HUDEP-2 (cell line): ENCODE data around the gene PA2G4.
"Not testable (repeated sequence)": the region's sequence is repeated elsewhere in the genome, so short reads cannot be mapped to it uniquely, and the experiment has no call there.

Experiments used
- DNase-seq, 76 experiments: peaks; one replicate each; lab custom pipeline; 2025; ENCODE audit not compliant: unreplicated experiment in 76 of 76; lab: John Stamatoyannopoulos, UW

PA2G4 gene

GRCh38 chr12:56104109-56104814 is at the start of gene PA2G4:
Gene PA2G4 (plus strand): TSS chr12:56104559. CDS start chr12:56104738, 179 bp downstream.
- DNase-seq: peak in 75 of 76 experiments; percentile 57 to 99 (median 97)

GRCh38 chr12:56059964-56060363 is 44.4 kb upstream of the PA2G4 start:
- DNase-seq: not testable (repeated sequence)

DNA sequence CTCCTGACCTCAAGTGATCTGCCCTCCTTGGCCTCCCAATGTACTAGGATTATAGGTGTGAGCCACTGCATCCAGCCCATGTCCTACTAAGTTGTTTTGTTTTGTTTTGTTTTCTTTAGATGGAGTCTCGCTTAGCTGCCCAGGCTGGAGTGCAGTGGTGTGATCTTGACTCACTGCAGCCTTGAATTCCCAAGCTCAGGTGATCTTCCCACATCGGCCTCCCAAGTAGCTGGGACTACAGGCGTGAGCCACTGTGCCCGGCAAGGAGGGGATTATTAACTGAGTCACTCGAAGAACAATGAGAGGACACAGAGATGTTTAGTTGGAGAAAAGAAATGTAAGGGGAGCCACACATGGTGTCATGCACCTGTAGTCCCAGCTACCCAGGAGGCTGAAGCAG is 42.4 kb upstream of the PA2G4 start:
- no peak for DNase-seq

- no peak for DNase-seq
Observed at GRCh38 chr12:56062996-56063395, 41.4 kb upstream of the PA2G4 start.

DNA sequence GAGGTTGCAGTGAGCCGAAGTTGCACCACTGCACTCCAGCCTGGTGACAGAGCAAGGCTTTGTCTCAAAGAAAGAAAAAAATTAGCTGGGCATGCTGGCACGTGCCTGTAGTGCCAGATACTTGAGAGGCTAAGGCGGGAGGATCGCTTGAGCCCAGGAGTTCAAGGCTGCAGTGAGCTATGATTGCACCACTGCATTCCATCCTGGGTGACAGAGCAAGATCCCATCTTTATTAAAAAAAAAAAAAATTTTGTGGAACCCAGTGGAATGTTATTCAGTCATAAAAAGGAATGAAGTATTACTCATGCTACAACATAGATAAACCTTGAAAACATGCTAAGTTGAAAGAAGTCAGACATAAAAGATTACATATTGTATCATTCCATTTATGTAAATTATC is 32.7 kb upstream of the PA2G4 start:
- DNase-seq: no peak

DNA sequence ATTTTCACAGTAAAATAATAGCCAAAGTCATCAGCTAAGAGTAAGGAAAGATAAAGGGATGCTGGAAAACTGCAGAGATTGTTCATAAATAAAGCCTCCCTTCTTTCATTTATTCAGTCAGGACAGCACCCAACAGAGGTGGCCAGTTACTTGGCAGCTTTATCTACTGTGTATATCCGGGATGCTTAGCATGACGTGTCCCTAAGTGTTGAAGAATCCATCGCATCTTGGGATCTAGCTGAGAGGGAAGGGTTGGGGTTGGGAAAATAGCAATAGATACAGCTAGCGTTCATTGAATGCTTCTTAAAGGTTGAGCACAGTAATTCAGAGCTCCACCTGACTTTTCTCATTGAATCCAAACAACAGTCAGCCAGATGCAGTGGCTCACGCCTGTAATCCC is 30.0 kb upstream of the PA2G4 start:
- no peak for DNase-seq

DNA sequence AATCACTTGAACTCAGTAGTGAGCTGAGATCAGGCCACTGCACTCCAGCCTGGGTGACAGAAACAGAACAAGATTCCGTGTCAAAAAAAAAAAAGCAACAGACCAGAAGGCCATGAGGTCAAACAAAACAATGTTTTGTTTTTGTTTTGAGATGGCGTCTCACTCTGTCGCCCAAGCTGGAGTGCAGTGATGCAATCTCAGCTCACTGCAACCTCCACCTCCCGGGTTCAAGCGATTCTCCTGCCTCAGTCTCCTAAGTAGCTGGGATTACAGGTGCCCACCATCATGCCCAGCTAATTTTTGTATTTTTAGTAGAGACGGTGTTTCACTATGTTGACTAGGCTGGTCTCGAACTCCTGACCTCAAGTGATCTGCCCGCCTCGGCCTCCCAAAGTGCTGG is 26.4 kb upstream of the PA2G4 start:
- not testable (repeated sequence) for DNase-seq

DNA sequence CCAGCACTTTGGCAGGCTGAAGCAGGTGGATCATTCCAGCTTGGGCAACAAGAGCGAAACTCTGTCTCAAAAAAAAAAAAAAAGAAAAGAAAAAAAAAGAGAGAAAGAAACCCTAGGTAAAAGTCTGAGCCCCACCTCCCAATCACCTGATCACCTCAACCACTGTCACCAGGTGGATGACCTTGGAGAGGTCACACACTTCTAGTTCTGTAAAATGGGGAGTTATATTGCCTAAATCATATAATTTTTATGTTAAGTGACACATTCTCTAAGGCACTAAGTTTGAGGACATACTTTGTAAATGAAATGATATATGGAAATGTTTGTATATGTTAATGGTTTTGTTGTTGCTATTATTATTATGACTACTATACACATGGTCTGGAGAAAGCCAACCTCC is 25.9 kb upstream of the PA2G4 start:
- no peak for DNase-seq

- peak in 69 of 76 experiments; percentile 3 to 78 (median 60) for DNase-seq
Observed at GRCh38 chr12:56078931-56079722, 25.2 kb upstream of the PA2G4 start.

DNA sequence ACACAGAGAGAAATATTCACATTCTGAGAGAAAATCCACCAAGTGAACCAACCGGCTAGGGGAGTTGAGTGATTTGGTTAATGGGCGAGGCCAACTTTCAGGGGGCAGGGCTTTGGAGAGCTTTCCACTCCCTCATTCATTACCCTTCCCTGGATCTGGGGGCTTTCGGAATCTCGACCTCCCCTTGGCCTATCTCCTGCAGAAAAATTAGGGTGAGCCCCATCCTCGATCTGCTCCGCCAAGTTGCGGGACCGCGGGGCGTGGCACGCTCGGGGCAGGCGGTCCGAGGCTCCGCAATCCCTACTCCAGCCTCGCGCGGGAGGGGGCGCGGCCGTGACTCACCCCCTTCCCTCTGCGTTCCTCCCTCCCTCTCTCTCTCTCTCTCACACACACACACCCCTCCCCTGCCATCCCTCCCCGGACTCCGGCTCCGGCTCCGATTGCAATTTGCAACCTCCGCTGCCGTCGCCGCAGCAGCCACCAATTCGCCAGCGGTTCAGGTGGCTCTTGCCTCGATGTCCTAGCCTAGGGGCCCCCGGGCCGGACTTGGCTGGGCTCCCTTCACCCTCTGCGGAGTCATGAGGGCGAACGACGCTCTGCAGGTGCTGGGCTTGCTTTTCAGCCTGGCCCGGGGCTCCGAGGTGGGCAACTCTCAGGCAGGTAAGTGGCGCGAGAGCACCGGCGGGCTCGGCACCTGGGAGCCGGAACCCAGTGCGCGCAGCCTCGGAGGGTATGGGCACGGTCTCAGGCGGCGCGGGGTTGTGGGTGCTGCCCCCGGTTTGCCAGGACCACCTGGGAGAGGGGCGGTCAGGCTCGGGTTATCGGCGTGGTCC is 24.4 kb upstream of the PA2G4 start, which contains the start of gene ERBB3:
Gene ERBB3, plus strand, starts transcription at position 443 of the 833 bp plus-strand sequence. Its CDS starts 136 bp downstream, at position 579.
- DNase-seq: peak in 53 of 76 experiments; percentile 6 to 68 (median 46)

- no peak for DNase-seq
Observed at GRCh38 chr12:56080556-56081138, 23.7 kb upstream of the PA2G4 start.

GRCh38 chr12:56081393-56082347 is 22.7 kb upstream of the PA2G4 start:
- no peak for DNase-seq

GRCh38 chr12:56082382-56082781 is 22.0 kb upstream of the PA2G4 start:
- DNase-seq: no peak

DNA sequence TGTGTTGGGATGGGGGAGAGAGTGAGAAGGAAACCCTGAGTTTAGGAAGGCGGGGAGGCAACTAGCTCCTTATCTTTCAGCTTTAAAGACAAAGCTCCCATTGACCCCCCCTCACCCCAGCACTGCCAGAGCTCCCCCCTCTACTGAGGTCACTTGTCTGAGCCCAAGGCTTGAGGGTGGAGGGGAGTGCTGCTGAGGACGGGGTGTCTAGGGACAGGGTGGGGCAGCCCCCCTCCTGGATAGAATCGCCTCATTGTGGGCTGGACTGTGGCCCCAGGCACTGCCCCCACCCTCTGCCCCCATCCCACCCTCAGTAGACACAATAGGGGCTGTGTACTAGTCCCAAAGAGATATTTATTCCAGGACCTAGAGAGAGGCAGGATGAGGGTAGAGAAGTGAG is 21.4 kb upstream of the PA2G4 start:
- DNase-seq: no peak

DNA sequence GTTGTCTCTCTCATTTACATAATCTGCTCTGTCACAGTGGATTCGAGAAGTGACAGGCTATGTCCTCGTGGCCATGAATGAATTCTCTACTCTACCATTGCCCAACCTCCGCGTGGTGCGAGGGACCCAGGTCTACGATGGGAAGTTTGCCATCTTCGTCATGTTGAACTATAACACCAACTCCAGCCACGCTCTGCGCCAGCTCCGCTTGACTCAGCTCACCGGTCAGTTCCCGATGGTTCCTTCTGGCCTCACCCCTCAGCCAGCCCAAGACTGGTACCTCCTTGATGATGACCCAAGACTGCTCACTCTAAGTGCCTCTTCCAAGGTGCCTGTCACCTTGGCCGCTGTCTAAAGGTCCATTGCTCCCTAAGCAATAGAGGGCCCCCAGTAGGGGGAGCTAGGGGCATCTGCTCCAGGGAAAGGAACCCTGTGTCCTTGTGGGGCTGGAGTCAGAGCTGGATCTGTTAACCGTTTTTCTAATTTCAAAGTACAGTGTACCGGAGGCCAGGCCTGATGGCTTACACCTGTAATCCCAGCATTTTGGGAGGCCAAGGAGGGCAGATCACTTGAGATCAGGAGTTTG is 19.3 kb upstream of the PA2G4 start:
- DNase-seq: peak in 36 of 76 experiments; percentile 5 to 49 (median 26)

DNA sequence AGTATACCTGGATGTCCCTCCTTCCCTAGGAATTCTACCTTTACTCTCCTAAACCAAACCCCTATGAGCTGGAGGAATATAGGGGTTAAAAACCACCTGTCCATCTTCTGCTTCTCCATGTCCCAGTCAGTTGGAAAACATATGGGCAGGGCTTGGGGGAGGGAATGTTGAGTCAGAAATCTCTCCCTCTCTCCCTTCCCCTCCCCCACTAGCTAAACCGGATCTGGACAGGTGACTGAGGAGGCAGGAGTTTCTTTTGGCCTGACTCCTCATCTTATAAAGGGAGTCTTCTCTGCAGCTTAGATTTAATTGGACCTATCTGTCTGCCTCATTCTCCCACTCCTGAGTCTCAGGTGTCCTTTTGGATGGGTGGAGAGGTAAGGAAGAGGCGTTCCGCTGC is 18.3 kb upstream of the PA2G4 start:
- no peak for DNase-seq

DNA sequence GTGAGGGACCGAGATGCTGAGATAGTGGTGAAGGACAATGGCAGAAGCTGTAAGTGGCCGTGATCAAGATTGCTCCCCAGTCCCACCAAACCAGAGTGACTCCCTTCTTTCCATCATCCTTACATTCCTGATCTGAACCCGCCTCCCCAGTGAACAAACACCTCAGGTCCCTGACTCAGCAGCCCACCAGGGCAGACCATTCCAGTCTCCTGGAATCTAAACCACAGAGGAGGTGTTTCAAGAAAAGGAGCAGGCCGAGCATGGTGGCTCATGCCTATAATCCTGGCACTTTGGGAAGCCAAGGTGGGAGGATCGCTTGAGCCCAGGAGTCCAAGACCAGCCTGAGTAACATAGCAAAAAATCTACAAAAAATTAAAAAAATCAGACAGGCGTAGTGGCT is 17.8 kb upstream of the PA2G4 start:
- no peak for DNase-seq

- DNase-seq: peak in 17 of 76 experiments; percentile 4 to 53 (median 18)
Observed at GRCh38 chr12:56087220-56087619, 17.1 kb upstream of the PA2G4 start.

- no peak for DNase-seq
Observed at GRCh38 chr12:56097738-56098137, 6.6 kb upstream of the PA2G4 start.
